MM.1S (cell line): Measurements from ENCODE around the gene GNPAT.

Experiments used
- DNase-seq: peaks from one replicate; pipeline ENCODE4 v3.0.0-alpha.2; 2015
- H2AFZ ChIP-seq: fragments of 300-600 bp; sonication (generic); 2 replicates; pipeline ENCODE4 v1.6.0; 2016; ENCODE audit warnings: antibody characterized with exemption, low read length
- H3F3A ChIP-seq: fragments of 300-600 bp; sonication (generic); 2 replicates; pipeline ENCODE4 v1.6.1; 2016; ENCODE audit warnings: mild to moderate bottlenecking, antibody characterized with exemption, low read length, moderate library complexity, mixed read lengths; ENCODE audit not compliant: insufficient read depth
- H3K27ac ChIP-seq: fragments of 300-600 bp; sonication (generic); 2 replicates; pipeline ENCODE4 v1.5.1; 2016; ENCODE audit warnings: mild to moderate bottlenecking, low read length
- H3K27me3 ChIP-seq: fragments of 300-600 bp; sonication (generic); replicated peaks from 2 replicates; pipeline ENCODE4 v1.6.0; 2016; ENCODE audit warnings: low read length; ENCODE audit not compliant: insufficient read depth
- H3K36me3 ChIP-seq: fragments of 300-600 bp; sonication (generic); replicated peaks from 2 replicates; pipeline ENCODE4 v1.6.1; 2016; ENCODE audit warnings: mild to moderate bottlenecking, low read length, mixed read lengths; ENCODE audit not compliant: insufficient read depth
- H3K4me1 ChIP-seq: fragments of 300-600 bp; sonication (generic); 2 replicates; pipeline ENCODE4 v1.6.1; 2016; ENCODE audit warnings: low read length, mixed read lengths
- H3K4me2 ChIP-seq: fragments of 300-600 bp; sonication (generic); 2 replicates; pipeline ENCODE4 v1.6.0; 2016; ENCODE audit warnings: low read depth, low read length
- H3K4me3 ChIP-seq: fragments of 300-600 bp; sonication (generic); 2 replicates; pipeline ENCODE4 v1.5.1; 2016; ENCODE audit warnings: low read length, mixed read lengths
- H3K79me2 ChIP-seq: fragments of 300-600 bp; sonication (generic); 2 replicates; pipeline ENCODE4 v1.6.1; 2016; ENCODE audit warnings: mixed run types, low read length, mixed read lengths
- H3K9ac ChIP-seq: fragments of 300-600 bp; sonication (generic); 2 replicates; pipeline ENCODE4 v1.6.1; 2016; ENCODE audit warnings: low read length, mixed read lengths
- H3K9me2 ChIP-seq: fragments of 300-600 bp; sonication (generic); replicated peaks from 2 replicates; pipeline ENCODE4 v1.6.1; 2016; ENCODE audit warnings: mild to moderate bottlenecking, low read length, mixed read lengths; ENCODE audit not compliant: insufficient read depth
- H3K9me3 ChIP-seq: fragments of 300-600 bp; sonication (generic); replicated peaks from 2 replicates; pipeline ENCODE4 v1.6.1; 2016; ENCODE audit warnings: mild to moderate bottlenecking, low read length, mixed read lengths; ENCODE audit not compliant: insufficient read depth
- H4K20me1 ChIP-seq: fragments of 300-600 bp; sonication (generic); 2 replicates; pipeline ENCODE4 v1.6.1; 2016; ENCODE audit warnings: mild to moderate bottlenecking, low read length, moderate library complexity, mixed read lengths; ENCODE audit not compliant: insufficient read depth
- EZH2 ChIP-seq: fragments of 300-600 bp; sonication (generic); optimal IDR thresholded peaks from 2 replicates; pipeline ENCODE3; 2017; ENCODE audit warnings: low read depth, mild to moderate bottlenecking, antibody characterized with exemption, low read length, mixed read lengths
- EZH2phosphoT487 ChIP-seq: fragments of 300-600 bp; sonication (generic); IDR thresholded peaks from 2 replicates; pipeline ENCODE4 v1.6.1; 2018; ENCODE audit warnings: antibody characterized with exemption, low read length
- TF ChIP-seq, protein P1 (sequence below): fragments of 300-600 bp; sonication (generic); IDR thresholded peaks from 2 replicates; pipeline ENCODE4 v1.5.1; 2016; ENCODE audit warnings: antibody characterized with exemption, low read length, mixed read lengths

GNPAT gene

GRCh38 chr1:231231511-231231910 is 9.5 kb upstream of the GNPAT start:
- peaks cover 4% of the 10 kb centered on the region; the same call in 1 of the 2 replicates for H3K36me3 ChIP-seq
- no peak overlapping the region for H2AFZ ChIP-seq
- H3K27me3 ChIP-seq = no peaks in the 10 kb centered on the region
- H3F3A ChIP-seq = no peaks in the 10 kb centered on the region
- no peak overlapping the region for H3K27ac ChIP-seq
- no peak overlapping the region for H3K9ac ChIP-seq
- no peaks in the 10 kb centered on the region for H3K9me3 ChIP-seq
- no peak overlapping the region for H3K4me2 ChIP-seq
- no peak overlapping the region for H3K4me3 ChIP-seq
- TF ChIP-seq, protein P1, sequence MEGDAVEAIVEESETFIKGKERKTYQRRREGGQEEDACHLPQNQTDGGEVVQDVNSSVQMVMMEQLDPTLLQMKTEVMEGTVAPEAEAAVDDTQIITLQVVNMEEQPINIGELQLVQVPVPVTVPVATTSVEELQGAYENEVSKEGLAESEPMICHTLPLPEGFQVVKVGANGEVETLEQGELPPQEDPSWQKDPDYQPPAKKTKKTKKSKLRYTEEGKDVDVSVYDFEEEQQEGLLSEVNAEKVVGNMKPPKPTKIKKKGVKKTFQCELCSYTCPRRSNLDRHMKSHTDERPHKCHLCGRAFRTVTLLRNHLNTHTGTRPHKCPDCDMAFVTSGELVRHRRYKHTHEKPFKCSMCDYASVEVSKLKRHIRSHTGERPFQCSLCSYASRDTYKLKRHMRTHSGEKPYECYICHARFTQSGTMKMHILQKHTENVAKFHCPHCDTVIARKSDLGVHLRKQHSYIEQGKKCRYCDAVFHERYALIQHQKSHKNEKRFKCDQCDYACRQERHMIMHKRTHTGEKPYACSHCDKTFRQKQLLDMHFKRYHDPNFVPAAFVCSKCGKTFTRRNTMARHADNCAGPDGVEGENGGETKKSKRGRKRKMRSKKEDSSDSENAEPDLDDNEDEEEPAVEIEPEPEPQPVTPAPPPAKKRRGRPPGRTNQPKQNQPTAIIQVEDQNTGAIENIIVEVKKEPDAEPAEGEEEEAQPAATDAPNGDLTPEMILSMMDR = no peak
- TF ChIP-seq EZH2 (no peak), EZH2phosphoT487 (no peak)
- DNase-seq = no peak
- H3K9me2 ChIP-seq = no peaks in the 10 kb centered on the region
- 0 out of 2 replicates have a peak, but pooled peaks cover 3% of the 10 kb centered on the region for H3K79me2 ChIP-seq
- H3K4me1 ChIP-seq = no peaks in the 10 kb centered on the region
- no peaks in the 10 kb centered on the region for H4K20me1 ChIP-seq

DNA sequence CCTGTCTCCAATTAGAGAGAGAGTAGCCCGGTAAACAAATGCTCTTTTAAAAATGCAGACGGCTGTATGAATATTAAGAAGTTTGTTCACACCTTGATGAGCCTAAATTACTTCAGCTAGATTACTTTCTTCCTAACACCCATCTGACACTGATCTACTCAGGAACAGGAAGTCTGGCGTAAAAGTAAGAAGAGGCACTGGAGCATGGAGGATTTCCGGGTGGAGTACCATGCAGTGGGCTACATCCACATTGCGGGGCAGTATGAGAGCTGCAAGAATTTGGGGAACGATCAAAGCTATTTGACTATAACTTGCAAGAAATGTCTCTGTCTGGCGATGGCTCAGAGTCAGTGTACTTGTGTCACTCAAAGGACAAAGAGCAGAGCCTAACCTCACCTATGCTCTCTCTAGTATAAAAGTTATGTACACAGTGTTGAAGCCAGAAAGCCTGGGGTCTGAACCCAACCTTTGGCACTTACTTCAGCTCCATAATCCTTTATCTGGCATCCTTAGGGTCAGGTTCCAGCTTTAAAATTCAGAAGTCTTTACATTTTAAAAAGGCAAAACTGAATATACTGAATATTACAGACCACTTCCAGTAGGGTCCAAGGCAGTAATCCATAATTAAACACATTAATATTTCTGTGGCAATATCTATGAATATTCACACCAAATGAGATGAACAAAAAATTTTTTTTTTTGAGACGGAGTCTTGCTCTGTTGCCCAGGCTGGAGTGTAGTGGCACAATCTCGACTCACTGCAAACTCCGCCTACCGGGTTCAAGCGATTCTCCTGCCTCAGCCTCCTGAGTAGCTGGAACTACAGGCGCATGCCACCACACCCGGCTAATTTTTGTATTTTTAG is 7.9 kb upstream of the GNPAT start:
- Histone ChIP-seq H3F3A (no peaks in the 10 kb centered on the region), H2AFZ (no peak overlapping the region), H4K20me1 (no peaks in the 10 kb centered on the region), H3K9me2 (no peaks in the 10 kb centered on the region), H3K27ac (no peak overlapping the region), H3K4me2 (no peak overlapping the region), H3K36me3 (peaks cover under 1% of the 10 kb centered on the region; the same call in 1 of the 2 replicates), H3K9ac (no peak overlapping the region), H3K4me1 (no peaks in the 10 kb centered on the region), H3K4me3 (no peak overlapping the region), H3K9me3 (no peaks in the 10 kb centered on the region), H3K27me3 (no peaks in the 10 kb centered on the region), H3K79me2 (0 out of 2 replicates have a peak, but pooled peaks cover 3% of the 10 kb centered on the region)
- DNase-seq = no peak
- TF ChIP-seq EZH2 (no peak), EZH2phosphoT487 (no peak)
- TF ChIP-seq, protein P1 = no peak

- no peaks in the 10 kb centered on the region for H3K9me3 ChIP-seq
- H3F3A ChIP-seq = no peaks in the 10 kb centered on the region
- no peak overlapping the region for H3K4me2 ChIP-seq
- no peaks in the 10 kb centered on the region for H3K9me2 ChIP-seq
- H3K36me3 ChIP-seq = 0 out of 2 replicates have a peak, but pooled peaks cover 3% of the 10 kb centered on the region
- no peaks in the 10 kb centered on the region for H3K4me1 ChIP-seq
- no peak overlapping the region for H2AFZ ChIP-seq
- H3K4me3 ChIP-seq = no peak overlapping the region
- H3K79me2 ChIP-seq = peaks cover 3% of the 10 kb centered on the region; the same call in 1 of the 2 replicates
- no peak for DNase-seq
- H3K9ac ChIP-seq = no peak overlapping the region
- H3K27ac ChIP-seq = no peak overlapping the region
- H4K20me1 ChIP-seq = no peaks in the 10 kb centered on the region
- no peaks in the 10 kb centered on the region for H3K27me3 ChIP-seq
- TF ChIP-seq EZH2phosphoT487 (no peak), EZH2 (no peak)
- TF ChIP-seq, protein P1 = no peak
These were observed 7.1 kb upstream of the GNPAT start for GRCh38 chr1:231233735-231234417.
